Midbrain (tissue), 1 donor: ENCODE results near the gene CMA1.
"Not testable (repeated sequence)": the region's sequence is repeated elsewhere in the genome, so short reads cannot be mapped to it uniquely, and the experiment has no call there.

Experiments used
- DNase-seq: peaks from one replicate; lab custom pipeline; 2025; lab: John Stamatoyannopoulos, UW

CMA1 gene, protein sequence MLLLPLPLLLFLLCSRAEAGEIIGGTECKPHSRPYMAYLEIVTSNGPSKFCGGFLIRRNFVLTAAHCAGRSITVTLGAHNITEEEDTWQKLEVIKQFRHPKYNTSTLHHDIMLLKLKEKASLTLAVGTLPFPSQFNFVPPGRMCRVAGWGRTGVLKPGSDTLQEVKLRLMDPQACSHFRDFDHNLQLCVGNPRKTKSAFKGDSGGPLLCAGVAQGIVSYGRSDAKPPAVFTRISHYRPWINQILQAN

GRCh38 chr14:24508155-24508840, at the start of gene CMA1:
TSS of gene CMA1 (minus strand) at chr14:24508265. CDS start at chr14:24508235, 30 bp downstream.
- no peak for DNase-seq

- no peak for DNase-seq
Measured at GRCh38 chr14:24556756-24557155, 48.7 kb upstream of the CMA1 start.

DNA sequence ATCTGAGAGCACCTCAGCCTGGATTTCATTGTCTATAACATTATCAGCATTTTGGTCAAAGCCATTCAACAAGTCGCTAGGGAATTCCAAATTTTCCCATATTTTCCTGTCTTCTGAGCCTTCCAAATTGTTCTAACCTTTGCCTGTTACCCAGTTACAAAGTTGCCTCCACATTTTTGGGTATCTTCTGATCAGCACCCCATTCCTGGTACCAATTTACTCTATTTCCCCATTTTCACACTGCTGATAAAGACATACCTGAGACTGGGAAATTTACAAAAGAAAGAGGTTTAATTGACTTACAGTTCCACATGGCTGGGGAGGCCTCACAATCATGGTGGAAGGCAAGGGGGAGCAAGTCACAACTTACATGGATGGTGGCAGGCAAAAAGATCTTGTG, 41.0 kb upstream of the CMA1 start:
- DNase-seq = not testable (repeated sequence)

DNA sequence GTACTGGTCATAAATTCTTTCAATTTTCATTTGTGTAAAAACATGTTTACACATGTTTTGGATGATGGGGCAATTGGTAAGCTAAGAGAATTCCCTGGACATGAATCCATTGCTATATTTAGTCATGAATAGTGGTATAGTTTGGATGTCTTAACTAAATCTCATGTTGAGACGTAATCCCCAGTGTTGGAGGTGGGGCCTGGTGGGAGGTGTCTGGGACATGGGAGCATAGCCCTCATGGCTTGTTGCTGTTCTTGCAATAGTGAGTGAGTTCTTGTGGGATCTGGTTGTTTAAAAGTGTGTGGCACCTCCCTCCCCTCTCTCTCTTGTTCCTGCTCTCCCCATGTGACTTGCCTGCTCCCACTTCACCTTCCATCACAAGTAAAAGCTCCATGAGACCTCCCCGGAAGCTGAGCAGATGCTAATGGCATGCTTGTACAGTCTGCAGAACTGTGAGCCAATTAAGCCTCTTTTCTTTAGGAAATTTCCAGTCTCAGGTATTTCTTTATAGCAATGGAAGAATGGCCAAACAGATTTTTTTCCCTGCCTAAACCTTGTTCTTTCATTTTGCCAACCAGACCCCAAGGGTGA, 34.4 kb upstream of the CMA1 start:
- no peak for DNase-seq

GRCh38 chr14:24535737-24536136, 27.7 kb upstream of the CMA1 start:
- no peak for DNase-seq

DNA sequence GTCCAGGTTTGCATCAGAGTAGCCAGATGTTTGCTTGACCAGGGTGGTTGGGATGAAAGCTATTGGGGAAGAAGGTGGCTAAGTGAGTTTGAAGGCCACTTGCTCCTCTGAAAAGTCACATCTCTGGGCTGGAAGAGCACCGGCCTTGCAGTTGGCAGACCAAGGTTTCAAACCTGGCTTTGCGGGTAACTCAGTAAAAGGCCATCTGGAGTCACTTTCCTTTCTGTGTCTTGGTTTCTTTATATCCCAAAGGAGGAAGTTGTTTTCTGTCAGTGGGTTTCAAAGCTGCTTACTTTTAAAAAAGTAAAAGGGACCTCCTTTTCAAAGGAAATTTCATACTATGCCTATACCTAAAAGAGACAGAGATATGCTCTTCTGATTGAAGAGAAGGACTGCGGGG, 26.2 kb upstream of the CMA1 start:
- no peak for DNase-seq

- not testable (repeated sequence) for DNase-seq
Measured at GRCh38 chr14:24525877-24526620, 18.0 kb upstream of the CMA1 start.

DNA sequence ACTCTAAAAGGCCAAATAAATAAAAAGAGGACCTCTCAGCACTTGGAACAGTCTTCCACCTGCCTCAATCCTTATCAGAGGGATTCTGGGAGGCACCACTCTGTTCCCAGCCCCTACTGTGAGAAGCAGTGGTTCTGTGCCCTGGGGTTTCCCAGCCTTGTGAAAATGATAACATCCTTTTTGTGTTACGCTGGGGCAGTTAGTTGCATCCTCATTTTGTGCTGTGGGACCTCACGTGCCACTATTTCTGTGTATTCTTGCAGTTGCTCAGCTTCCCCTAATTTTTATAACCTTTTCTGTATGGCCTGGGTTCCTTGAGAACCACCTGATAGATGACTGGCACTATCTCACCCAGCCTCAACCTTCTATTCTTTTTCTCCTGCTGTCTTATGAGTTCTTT, 10.8 kb upstream of the CMA1 start:
- DNase-seq = no peak

DNA sequence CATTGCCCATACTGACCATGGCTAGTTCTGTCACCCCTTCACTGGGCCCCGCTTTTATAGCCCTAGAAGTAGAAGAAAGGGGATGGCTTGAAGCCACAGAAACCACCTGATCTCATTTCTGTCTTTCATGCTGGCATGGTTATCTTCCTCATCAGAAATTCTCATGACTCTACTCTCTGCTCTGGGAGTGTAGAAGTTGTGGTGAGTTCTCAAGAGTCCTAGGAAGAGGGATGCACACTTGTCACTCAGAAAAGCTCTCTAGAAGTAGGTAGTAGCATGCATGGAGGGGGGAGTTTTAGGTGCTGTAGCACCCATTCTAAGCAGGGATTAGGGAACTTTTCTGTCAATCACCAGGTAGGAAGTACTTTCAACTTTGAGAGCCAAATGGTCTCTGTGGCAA, 6.1 kb upstream of the CMA1 start:
- DNase-seq = no peak

GRCh38 chr14:24513009-24513408, 4.9 kb upstream of the CMA1 start:
- no peak for DNase-seq

DNA sequence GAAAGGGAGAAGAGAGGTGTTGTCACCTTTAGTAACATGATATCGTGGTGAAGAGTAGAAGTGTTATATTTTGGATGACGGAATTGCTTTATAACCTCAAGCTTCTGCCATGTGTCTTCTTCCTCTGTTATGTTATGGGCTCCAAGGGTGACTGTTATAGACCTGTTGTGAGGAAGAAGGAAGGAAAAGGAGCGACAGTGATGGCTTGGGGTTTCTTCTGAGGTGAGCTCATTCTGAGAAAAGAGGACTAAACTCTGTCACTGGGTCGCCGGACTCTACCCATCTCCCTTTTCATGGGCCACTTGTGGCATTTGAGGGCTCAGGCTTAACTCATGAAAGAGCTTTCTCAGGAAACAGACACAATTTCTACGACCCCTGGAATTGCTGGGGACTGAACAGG, 1.6 kb downstream of the CMA1 start:
- DNase-seq = no peak

GRCh38 chr14:24504425-24504950, 3.6 kb downstream of the CMA1 start:
- DNase-seq = no peak

DNA sequence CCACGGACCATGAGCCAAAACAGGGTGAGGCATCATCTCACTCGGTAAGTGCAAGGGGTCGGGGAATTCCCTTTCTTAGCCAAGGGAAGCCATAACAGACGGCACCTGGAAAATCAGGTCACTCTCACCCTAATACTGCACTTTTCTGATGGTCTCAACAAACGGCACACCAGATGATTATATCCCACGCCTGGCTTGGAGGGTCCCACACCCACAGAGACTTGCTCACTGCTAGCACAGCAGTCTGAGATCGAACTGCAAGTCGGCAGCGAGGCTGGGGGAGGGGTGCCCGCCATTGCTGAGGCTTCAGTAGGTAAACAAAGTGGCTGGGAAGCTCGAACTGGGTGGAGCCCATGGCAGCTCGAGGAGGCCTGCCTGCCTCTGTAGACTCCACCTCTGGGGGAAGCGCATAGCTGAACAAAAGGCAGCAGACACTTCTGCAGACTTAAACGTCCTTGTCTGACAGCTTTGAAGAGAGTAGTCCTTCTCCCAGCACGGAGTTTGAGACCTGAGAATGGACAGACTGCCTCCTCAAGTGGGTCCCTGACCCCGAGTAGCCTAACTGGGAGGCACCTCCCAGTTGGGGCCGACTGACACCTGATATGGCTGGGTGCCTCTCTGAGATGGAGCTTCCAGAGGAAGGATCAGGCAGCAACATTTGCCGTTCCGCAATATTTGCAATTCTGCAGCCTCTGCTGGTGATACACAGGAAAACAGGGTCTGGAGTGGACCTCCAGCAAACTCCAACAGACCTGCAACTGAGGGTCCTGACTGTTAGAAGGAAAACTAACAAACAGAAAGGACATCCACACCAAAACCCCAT, 16.3 kb downstream of the CMA1 start:
- not testable (repeated sequence) for DNase-seq

DNA sequence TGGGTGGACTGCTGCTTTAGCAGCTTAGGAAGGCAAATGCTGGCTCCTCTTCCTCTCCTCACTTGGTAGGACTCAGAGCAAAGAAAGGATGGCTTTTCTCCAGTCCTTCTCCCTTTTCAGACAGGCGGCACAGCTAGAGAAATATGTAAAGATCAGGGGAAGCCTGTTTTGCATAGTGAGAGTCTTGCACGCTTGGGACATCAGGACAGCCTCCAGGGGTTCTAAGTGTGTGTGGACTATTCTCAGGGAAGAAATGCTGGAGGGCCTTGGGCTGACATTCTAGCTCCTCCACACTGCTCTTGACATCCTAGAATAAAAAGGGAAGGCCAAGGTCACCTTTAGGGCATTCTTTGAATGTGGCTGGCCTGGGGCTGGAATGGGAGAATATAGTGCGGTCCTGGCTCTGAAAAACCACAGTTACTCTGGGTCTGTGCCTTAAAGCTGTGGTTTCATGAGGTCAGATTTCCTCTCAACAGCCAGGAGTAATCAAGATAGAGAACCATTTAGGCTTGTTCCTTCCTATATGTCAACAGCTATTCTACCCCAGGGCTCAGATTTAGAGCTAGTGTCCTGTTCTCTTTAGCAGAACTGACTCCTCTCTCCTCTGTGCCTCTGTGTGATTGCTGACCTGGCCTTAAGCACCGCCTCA, 24.3 kb downstream of the CMA1 start:
- DNase-seq = no peak

- not testable (repeated sequence) for DNase-seq
Measured at GRCh38 chr14:24482699-24483303, 25.3 kb downstream of the CMA1 start.

- DNase-seq = no peak
Measured at GRCh38 chr14:24481622-24482324, 26.3 kb downstream of the CMA1 start.

DNA sequence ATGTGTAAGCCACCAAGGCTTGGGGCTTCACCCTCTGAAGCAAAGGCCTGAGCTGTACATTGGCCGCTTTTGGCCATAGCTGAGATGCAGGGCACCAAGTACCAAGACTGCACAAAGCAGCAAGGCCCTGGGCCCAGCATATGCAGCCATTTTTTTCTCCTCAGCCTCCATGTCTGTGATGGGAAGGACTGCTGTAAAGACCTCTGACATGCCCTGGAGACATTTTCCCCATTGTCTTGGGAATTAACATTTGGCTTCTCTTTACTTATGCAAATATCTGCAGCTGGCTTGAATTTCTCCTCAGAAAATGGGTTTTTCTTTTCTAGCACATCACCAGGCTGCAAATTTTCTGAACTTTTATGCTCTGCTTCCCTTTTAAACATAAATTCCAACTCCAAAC, 28.1 kb downstream of the CMA1 start:
- not testable (repeated sequence) for DNase-seq

- no peak for DNase-seq
Measured at GRCh38 chr14:24475261-24475660, 32.8 kb downstream of the CMA1 start.

GRCh38 chr14:24473211-24473610, 34.9 kb downstream of the CMA1 start:
- no peak for DNase-seq

GRCh38 chr14:24470450-24470849, 37.6 kb downstream of the CMA1 start:
- not testable (repeated sequence) for DNase-seq
